HepG2 (cell line): ENCODE measurements around the gene NOS1. TPM values are rescaled to one million over a fixed set of nuclear protein-coding genes. Genes with fewer than 3 reads are reported as not detected.

Experiments used
- ATAC-seq: fragments of 200-7000 bp; cut with Tn5 transposase; 3 replicates; pipeline ENCODE4 v1.9.1; 2020; ENCODE audit warnings: mild to moderate bottlenecking, moderate library complexity
- BruUV-seq: library from RNA; stranded (reverse); fragments of 400-500 nt; replicated peaks from 2 replicates; lab custom pipeline; 2021; lab: Mats Ljungman, UMichigan
- CTCF ChIA-PET: fragments of 300-600 bp; formaldehyde crosslinking; extraction: SDS; loops from one replicate; lab custom pipeline; 2021; ENCODE audit warnings: low total read pairs, inconsistent platforms, low intra/inter-chr PET ratio; lab: Yijun Ruan, JAX
- POLR2A ChIA-PET: fragments of 350-600 bp; sonication (Branson Sonifier 250); formaldehyde crosslinking; loops from one replicate; lab custom pipeline; 2020; ENCODE audit warnings: antibody characterized with exemption, inconsistent platforms; lab: Yijun Ruan, JAX
- DNase-seq: peaks from one replicate; pipeline ENCODE4 v3.0.0-alpha.2; 2015; ENCODE audit warnings: low spot score
- FAIRE-seq: peaks from 3 replicates; lab custom pipeline; 2011; peaks lifted over from hg19 to GRCh38; lab: Jason Lieb, UNC
- H2AFZ ChIP-seq: one replicate; pipeline ENCODE4 v1.6.1; 2011; ENCODE audit warnings: low read length, inconsistent platforms
- H3K27ac ChIP-seq: fragments of 300-600 bp; 3 replicates; pipeline ENCODE4 v1.8.0; 2011; ENCODE audit warnings: mixed run types, mild to moderate bottlenecking, mixed read lengths, low read length, inconsistent platforms; ENCODE audit not compliant: insufficient read depth; ENCODE audit errors: extremely low read length
- H3K27me3 ChIP-seq, 2 experiments: fragments of 200-600 bp in 1 of 2; 2 replicates in 1 of 2; 3 replicates in 1 of 2; pipeline versions ENCODE4 v1.6.0 to v1.8.0; 2011; ENCODE audit warnings: low read length in 2 of 2, mild to moderate bottlenecking in 2 of 2, moderate library complexity in 2 of 2, inconsistent platforms in 1 of 2; ENCODE audit not compliant: insufficient read depth in 2 of 2, control insufficient read depth in 1 of 2
- H3K36me3 ChIP-seq, 2 experiments: fragments of 200-600 bp in 1 of 2; replicated peaks in 1 of 2; 2 replicates in 1 of 2; 3 replicates in 1 of 2; pipeline versions ENCODE4 v1.5.1 to v1.8.0; 2011; ENCODE audit warnings: low read length in 2 of 2, inconsistent platforms in 1 of 2; ENCODE audit not compliant: insufficient read depth in 2 of 2, control insufficient read depth in 1 of 2
- H3K4me1 ChIP-seq: 2 replicates; pipeline ENCODE4 v1.5.1; 2012; ENCODE audit warnings: low read length, inconsistent platforms; ENCODE audit not compliant: insufficient read depth
- H3K4me2 ChIP-seq: 2 replicates; pipeline ENCODE4 v1.6.0; 2011; ENCODE audit warnings: low read depth, low read length, inconsistent platforms
- H3K4me3 ChIP-seq, 3 experiments: fragments of 200-600 bp in 1 of 3; sonication (generic), shearing (Covaris generic) in 1 of 3; replicated peaks in 1 of 3; 2 replicates each; pipeline ENCODE4 v1.5.1; 2011 to 2016; ENCODE audit warnings: low read length in 3 of 3, inconsistent platforms in 2 of 3, low read depth in 2 of 3, mild to moderate bottlenecking in 2 of 3, control low read depth in 1 of 3, mixed read lengths in 1 of 3; ENCODE audit not compliant: insufficient read depth in 1 of 3
- H3K79me2 ChIP-seq: one replicate; pipeline ENCODE4 v1.6.1; 2011; ENCODE audit warnings: low read length, inconsistent platforms; ENCODE audit not compliant: insufficient read depth
- H3K9ac ChIP-seq: 2 replicates; pipeline ENCODE4 v1.6.0; 2011; ENCODE audit warnings: mild to moderate bottlenecking, low read depth, low read length, inconsistent platforms; ENCODE audit not compliant: insufficient read depth
- H3K9me3 ChIP-seq: 2 replicates; pipeline ENCODE4 v1.5.1; 2012; ENCODE audit warnings: mild to moderate bottlenecking, low read length
- H4K20me1 ChIP-seq: 2 replicates; pipeline ENCODE4 v1.6.0; 2011; ENCODE audit warnings: inconsistent platforms, mild to moderate bottlenecking, low read length, moderate library complexity; ENCODE audit not compliant: insufficient read depth
- HNF4A ChIP-seq: sonication (generic); formaldehyde crosslinking; IDR thresholded peaks from 2 replicates; pipeline ENCODE4 v1.4.0; 2020; ENCODE audit warnings: missing genetic modification reagents
- IKZF5 ChIP-seq: IDR thresholded peaks from 2 replicates; pipeline ENCODE4 v1.6.1; 2018; ENCODE audit warnings: missing genetic modification reagents, mild to moderate bottlenecking, missing compliant biosample characterization
- KDM4B ChIP-seq: sonication (generic); formaldehyde crosslinking; IDR thresholded peaks from 2 replicates; pipeline ENCODE4 v1.4.0; 2020; ENCODE audit warnings: missing genetic modification reagents
- KLF9 ChIP-seq: IDR thresholded peaks from 2 replicates; pipeline ENCODE4 v1.6.1; 2016; ENCODE audit warnings: low read depth
- SCMH1 ChIP-seq: sonication (generic); formaldehyde crosslinking; IDR thresholded peaks from 2 replicates; pipeline ENCODE4 v1.9.0; 2021; ENCODE audit warnings: missing genetic modification reagents, mild to moderate bottlenecking, borderline replicate concordance
- SMARCC2 ChIP-seq: fragments of 450-650 bp; IDR thresholded peaks from 2 replicates; pipeline ENCODE4 v1.6.1; 2017; ENCODE audit warnings: antibody characterized with exemption, mild to moderate bottlenecking
- SMYD3 ChIP-seq: sonication (generic); formaldehyde crosslinking; IDR thresholded peaks from 2 replicates; pipeline ENCODE4 v1.8.1; 2023; ENCODE audit warnings: mild to moderate bottlenecking, missing genetic modification reagents
- ZNF510 ChIP-seq: sonication (generic); formaldehyde crosslinking; IDR thresholded peaks from 2 replicates; pipeline ENCODE4 v1.4.0; 2020; ENCODE audit warnings: low read depth, mild to moderate bottlenecking, missing genetic modification reagents
- ZNF7 ChIP-seq: IDR thresholded peaks from 2 replicates; pipeline ENCODE4 v1.6.1; 2016; ENCODE audit warnings: missing biosample characterization, missing genetic modification reagents
- ZNF883 ChIP-seq: sonication (generic); formaldehyde crosslinking; IDR thresholded peaks from 2 replicates; pipeline ENCODE4 v1.5.1; 2020; ENCODE audit warnings: mild to moderate bottlenecking, missing genetic modification reagents; ENCODE audit errors: not compliant biosample characterization
- WGBS: methylation state at CpG from one replicate; pipeline ENCODE4 v1.1.6; 2017; ENCODE audit warnings: low lambda C conversion rate; 5-methylcytosine and 5-hydroxymethylcytosine counted together
- in situ Hi-C: cut with HindIII; loops from 2 replicates; pipeline ENCODE4 v1.10.0; 2017; ENCODE audit warnings: low pct_unique_long_range_greater_than_20kb; ENCODE audit not compliant: extremely low pct_ligation_motif_present
- intact Hi-C: fragments of 100-400 bp; cut with micrococcal nuclease; formaldehyde crosslinking; loops from one replicate; pipeline ENCODE4 v1.10.0; 2022; ENCODE audit not compliant: unreplicated experiment
- polyA plus RNA-seq, 8 experiments: library from polyadenylated mRNA; depleted of rRNA in 3 of 8; stranded (reverse) in 7 of 8; unstranded in 1 of 8; fragments of >200 nt; fragmentation: Illumina TruSeq in 4 of 8; extraction: Trizol in 4 of 8; gene quantifications; 2 replicates each; pipeline versions ENCODE4 v1.2.1 to v1.2.3, GENCODE V29; 2011 to 2016; ENCODE audit warnings: low read depth in 4 of 8, missing spikeins in 1 of 8, mixed read lengths in 1 of 8; ENCODE audit not compliant: insufficient read depth in 1 of 8
- total RNA-seq, 5 experiments: library from RNA; depleted of rRNA; stranded (reverse); fragments of >200 nt; fragmentation: Illumina TruSeq; extraction: Trizol; gene quantifications; 2 replicates each; pipeline ENCODE4 v1.2.3, GENCODE V29; 2016; ENCODE audit warnings: low read depth in 1 of 5
- TF ChIP-seq, protein P1 (sequence below): IDR thresholded peaks from 2 replicates; pipeline ENCODE4 v1.6.1; 2016; ENCODE audit warnings: missing biosample characterization, missing genetic modification reagents, low read depth

The NOS1 gene
- total and polyA plus RNA-seq, 2 of the 13 experiments (the other 11 are each of a cell fraction or from before 2014, with no cell fraction given) = not detected

DNA sequence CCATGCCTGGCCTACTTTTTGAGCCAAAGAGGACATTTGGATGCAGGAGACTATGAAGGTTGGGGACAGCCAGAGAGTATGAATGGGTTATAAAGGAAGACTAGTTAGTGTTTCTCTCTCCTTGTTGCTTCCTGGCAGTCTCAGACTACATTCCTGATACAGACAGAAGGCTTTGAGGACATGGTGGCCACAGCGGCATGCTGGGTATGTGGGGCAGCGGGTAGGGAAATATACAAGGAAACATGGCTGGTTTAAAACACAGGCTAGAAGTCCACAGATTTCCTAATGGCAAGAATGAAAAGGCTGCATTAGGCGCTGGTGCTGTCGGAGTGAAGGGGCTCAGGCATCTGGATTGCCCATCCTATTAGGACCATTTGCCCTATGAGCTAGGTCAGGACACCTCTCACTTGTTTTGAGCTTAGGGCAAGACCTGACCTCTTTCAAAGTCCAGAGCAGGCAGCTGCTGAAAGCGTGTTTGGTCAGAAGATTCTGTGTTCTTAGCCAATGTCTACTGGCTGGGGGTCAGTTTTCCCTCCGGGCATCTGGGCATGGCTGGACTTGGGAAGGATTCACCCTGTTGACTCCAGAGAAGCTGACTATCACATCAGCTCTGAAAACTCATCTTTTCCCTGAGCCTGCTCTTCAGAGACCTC, 151.0 kb downstream of the NOS1 start:
- Histone ChIP-seq H3K36me3 (no peaks in the 10 kb centered on the region), H3K27me3 (peaks cover 6 to 35% of the 10 kb centered on the region in 2 experiments; a peak in 4 of 5 replicates), H2AFZ (no peak overlapping the region), H4K20me1 (no peaks in the 10 kb centered on the region), H3K4me2 (no peak overlapping the region), H3K79me2 (no peaks in the 10 kb centered on the region), H3K4me3 (no peak overlapping the region), H3K27ac (no peak overlapping the region), H3K9me3 (no peaks in the 10 kb centered on the region), H3K4me1 (no peaks in the 10 kb centered on the region), H3K9ac (no peak overlapping the region)
- TF ChIP-seq HNF4A = peak; percentile 37
- TF ChIP-seq, protein P1, sequence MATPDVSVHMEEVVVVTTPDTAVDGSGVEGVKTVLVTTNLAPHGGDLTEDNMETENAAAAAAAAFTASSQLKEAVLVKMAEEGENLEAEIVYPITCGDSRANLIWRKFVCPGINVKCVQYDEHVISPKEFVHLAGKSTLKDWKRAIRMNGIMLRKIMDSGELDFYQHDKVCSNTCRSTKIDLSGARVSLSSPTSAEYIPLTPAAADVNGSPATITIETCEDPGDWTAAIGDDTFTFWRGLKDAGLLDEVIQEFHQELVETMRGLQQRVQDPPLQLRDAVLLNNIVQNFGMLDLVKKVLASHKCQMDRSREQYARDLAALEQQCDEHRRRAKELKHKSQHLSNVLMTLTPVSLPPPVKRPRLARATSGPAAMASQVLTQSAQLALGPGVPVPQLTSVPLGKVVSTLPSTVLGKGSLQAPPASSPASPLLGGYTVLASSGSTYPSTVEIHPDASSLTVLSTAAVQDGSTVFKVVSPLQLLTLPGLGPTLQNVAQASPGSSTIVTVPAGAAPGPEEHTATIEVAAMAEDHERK (CRISPR knock-in tag) = no peak
- ATAC-seq (no peak), DNase-seq (no peak), FAIRE-seq (no peak)
- WGBS = 61% methylated on average over 6 of the region's 6 CpGs
- POLR2A ChIA-PET = no interaction called here
- in situ Hi-C loops (loop anchor here (10.0 kb wide), 1 partner anchor 624 kb away; no protein-coding TSS in a partner anchor), intact Hi-C loops (loop anchor here (5.0 kb wide), 1 partner anchor 642 kb away; no protein-coding TSS in a partner anchor)
- no TSS peak for BruUV-seq
- CTCF ChIA-PET = no interaction called here

- WGBS = 21% methylated on average over 3 of the region's 3 CpGs
- CTCF ChIA-PET = no interaction called here
- no peak overlapping the region for H2AFZ ChIP-seq
- H3K79me2 ChIP-seq = no peaks in the 10 kb centered on the region
- no peak overlapping the region for H3K9ac ChIP-seq
- no peak for ATAC-seq
- in situ Hi-C loops = loop anchor here (10.0 kb wide), 1 partner anchor 625 kb away; no protein-coding TSS in a partner anchor
- H3K27me3 ChIP-seq = peaks cover 3 to 33% of the 10 kb centered on the region in 2 experiments; a peak in 3 of 5 replicates
- H3K9me3 ChIP-seq = no peaks in the 10 kb centered on the region
- BruUV-seq = no TSS peak
- H3K4me2 ChIP-seq = no peak overlapping the region
- no peak overlapping the region for H3K27ac ChIP-seq
- H3K4me1 ChIP-seq = no peaks in the 10 kb centered on the region
- intact Hi-C loops = loop anchor here (5.0 kb wide), 1 partner anchor 643 kb away; no protein-coding TSS in a partner anchor
- no peak overlapping the region for H3K4me3 ChIP-seq
- no peak for TF ChIP-seq IKZF5 (CRISPR knock-in tag)
- no peak for TF ChIP-seq KDM4B (CRISPR knock-in tag)
- TF ChIP-seq SMYD3 (CRISPR knock-in tag) = no peak
- no peak for TF ChIP-seq ZNF510 (CRISPR knock-in tag)
- TF ChIP-seq KLF9 (CRISPR knock-in tag) = no peak
- TF ChIP-seq ZNF7 (CRISPR knock-in tag) = no peak
- TF ChIP-seq SCMH1 = no peak
- no peak for TF ChIP-seq SMARCC2
- TF ChIP-seq ZNF883 (CRISPR knock-in tag) = no peak
- H4K20me1 ChIP-seq = no peaks in the 10 kb centered on the region
- no peak for FAIRE-seq
- no peaks in the 10 kb centered on the region for H3K36me3 ChIP-seq
- no peak for DNase-seq
- POLR2A ChIA-PET = no interaction called here
Observed at GRCh38 chr12:117209626-117210025, 151.8 kb downstream of the NOS1 start.
